HepG2 (cell line): ENCODE measurements around the gene LRRC28. TPM values are rescaled to one million over a fixed set of nuclear protein-coding genes. Genes with fewer than 3 reads are reported as not detected.

ENCODE experiments used
- ATAC-seq: fragments of 200-7000 bp; cut with Tn5 transposase; 3 replicates; pipeline ENCODE4 v1.9.1; 2020; ENCODE audit warnings: mild to moderate bottlenecking, moderate library complexity
- BruUV-seq: library from RNA; stranded (reverse); fragments of 400-500 nt; replicated peaks from 2 replicates; lab custom pipeline; 2021; lab: Mats Ljungman, UMichigan
- CTCF ChIA-PET: fragments of 300-600 bp; formaldehyde crosslinking; extraction: SDS; loops from one replicate; lab custom pipeline; 2021; ENCODE audit warnings: low total read pairs, inconsistent platforms, low intra/inter-chr PET ratio; lab: Yijun Ruan, JAX
- POLR2A ChIA-PET: fragments of 350-600 bp; sonication (Branson Sonifier 250); formaldehyde crosslinking; loops from one replicate; lab custom pipeline; 2020; ENCODE audit warnings: antibody characterized with exemption, inconsistent platforms; lab: Yijun Ruan, JAX
- DNase-seq: peaks from one replicate; pipeline ENCODE4 v3.0.0-alpha.2; 2015; ENCODE audit warnings: low spot score
- FAIRE-seq: peaks from 3 replicates; lab custom pipeline; 2011; peaks lifted over from hg19 to GRCh38; lab: Jason Lieb, UNC
- H2AFZ ChIP-seq: one replicate; pipeline ENCODE4 v1.6.1; 2011; ENCODE audit warnings: low read length, inconsistent platforms
- H3K27ac ChIP-seq: fragments of 300-600 bp; 3 replicates; pipeline ENCODE4 v1.8.0; 2011; ENCODE audit warnings: mixed run types, mild to moderate bottlenecking, mixed read lengths, low read length, inconsistent platforms; ENCODE audit not compliant: insufficient read depth; ENCODE audit errors: extremely low read length
- H3K27me3 ChIP-seq, 2 experiments: fragments of 200-600 bp in 1 of 2; 2 replicates in 1 of 2; 3 replicates in 1 of 2; pipeline versions ENCODE4 v1.6.0 to v1.8.0; 2011; ENCODE audit warnings: low read length in 2 of 2, mild to moderate bottlenecking in 2 of 2, moderate library complexity in 2 of 2, inconsistent platforms in 1 of 2; ENCODE audit not compliant: insufficient read depth in 2 of 2, control insufficient read depth in 1 of 2
- H3K36me3 ChIP-seq, 2 experiments: fragments of 200-600 bp in 1 of 2; replicated peaks in 1 of 2; 2 replicates in 1 of 2; 3 replicates in 1 of 2; pipeline versions ENCODE4 v1.5.1 to v1.8.0; 2011; ENCODE audit warnings: low read length in 2 of 2, inconsistent platforms in 1 of 2; ENCODE audit not compliant: insufficient read depth in 2 of 2, control insufficient read depth in 1 of 2
- H3K4me1 ChIP-seq: 2 replicates; pipeline ENCODE4 v1.5.1; 2012; ENCODE audit warnings: low read length, inconsistent platforms; ENCODE audit not compliant: insufficient read depth
- H3K4me2 ChIP-seq: 2 replicates; pipeline ENCODE4 v1.6.0; 2011; ENCODE audit warnings: low read depth, low read length, inconsistent platforms
- H3K4me3 ChIP-seq, 3 experiments: fragments of 200-600 bp in 1 of 3; sonication (generic), shearing (Covaris generic) in 1 of 3; replicated peaks in 1 of 3; 2 replicates each; pipeline ENCODE4 v1.5.1; 2011 to 2016; ENCODE audit warnings: low read length in 3 of 3, inconsistent platforms in 2 of 3, low read depth in 2 of 3, mild to moderate bottlenecking in 2 of 3, control low read depth in 1 of 3, mixed read lengths in 1 of 3; ENCODE audit not compliant: insufficient read depth in 1 of 3
- H3K79me2 ChIP-seq: one replicate; pipeline ENCODE4 v1.6.1; 2011; ENCODE audit warnings: low read length, inconsistent platforms; ENCODE audit not compliant: insufficient read depth
- H3K9ac ChIP-seq: 2 replicates; pipeline ENCODE4 v1.6.0; 2011; ENCODE audit warnings: mild to moderate bottlenecking, low read depth, low read length, inconsistent platforms; ENCODE audit not compliant: insufficient read depth
- H3K9me3 ChIP-seq: 2 replicates; pipeline ENCODE4 v1.5.1; 2012; ENCODE audit warnings: mild to moderate bottlenecking, low read length
- H4K20me1 ChIP-seq: 2 replicates; pipeline ENCODE4 v1.6.0; 2011; ENCODE audit warnings: inconsistent platforms, mild to moderate bottlenecking, low read length, moderate library complexity; ENCODE audit not compliant: insufficient read depth
- CTCF ChIP-seq: sonication (generic); formaldehyde crosslinking; IDR thresholded peaks from 2 replicates; pipeline ENCODE4 v1.5.0; 2020; ENCODE audit warnings: mild to moderate bottlenecking, missing genetic modification reagents, moderate library complexity
- MAFF ChIP-seq: IDR thresholded peaks from 2 replicates; pipeline ENCODE4 v1.6.1; 2011; ENCODE audit warnings: low read depth, low read length, improper control_type of control experiment
- STAG1 ChIP-seq: sonication (generic); formaldehyde crosslinking; IDR thresholded peaks from 2 replicates; pipeline ENCODE4 v1.4.0; 2020; ENCODE audit warnings: missing genetic modification reagents
- WGBS: methylation state at CpG from one replicate; pipeline ENCODE4 v1.1.6; 2017; ENCODE audit warnings: low lambda C conversion rate; 5-methylcytosine and 5-hydroxymethylcytosine counted together
- in situ Hi-C: cut with HindIII; loops from 2 replicates; pipeline ENCODE4 v1.10.0; 2017; ENCODE audit warnings: low pct_unique_long_range_greater_than_20kb; ENCODE audit not compliant: extremely low pct_ligation_motif_present
- intact Hi-C: fragments of 100-400 bp; cut with micrococcal nuclease; formaldehyde crosslinking; loops from one replicate; pipeline ENCODE4 v1.10.0; 2022; ENCODE audit not compliant: unreplicated experiment
- polyA plus RNA-seq, 8 experiments: library from polyadenylated mRNA; depleted of rRNA in 3 of 8; stranded (reverse) in 7 of 8; unstranded in 1 of 8; fragments of >200 nt; fragmentation: Illumina TruSeq in 4 of 8; extraction: Trizol in 4 of 8; gene quantifications; 2 replicates each; pipeline versions ENCODE4 v1.2.1 to v1.2.3, GENCODE V29; 2011 to 2016; ENCODE audit warnings: low read depth in 4 of 8, missing spikeins in 1 of 8, mixed read lengths in 1 of 8; ENCODE audit not compliant: insufficient read depth in 1 of 8
- total RNA-seq, 5 experiments: library from RNA; depleted of rRNA; stranded (reverse); fragments of >200 nt; fragmentation: Illumina TruSeq; extraction: Trizol; gene quantifications; 2 replicates each; pipeline ENCODE4 v1.2.3, GENCODE V29; 2016; ENCODE audit warnings: low read depth in 1 of 5
- TF ChIP-seq, protein P1 (sequence below): sonication (generic); formaldehyde crosslinking; IDR thresholded peaks from 2 replicates; pipeline ENCODE4 v1.5.1; 2020; ENCODE audit warnings: mild to moderate bottlenecking, missing genetic modification reagents, moderate library complexity
- TF ChIP-seq, protein P2 (sequence below): sonication (generic); formaldehyde crosslinking; IDR thresholded peaks from 2 replicates; pipeline ENCODE4 v1.4.0; 2020; ENCODE audit warnings: missing genetic modification reagents

The LRRC28 gene
- total and polyA plus RNA-seq, 2 of the 13 experiments (the other 11 are each of a cell fraction or from before 2014, with no cell fraction given): 17.5 to 21.3 TPM

GRCh38 chr15:99343881-99344551 is 92.7 kb downstream of the LRRC28 start:
- in situ Hi-C loops: no loop called here

More at GRCh38 chr15:99343881-99344551, 92.7 kb downstream of the LRRC28 start:
- H3K9ac ChIP-seq: no peak overlapping the region
- H2AFZ ChIP-seq: no peak overlapping the region
- no peaks in the 10 kb centered on the region for H4K20me1 ChIP-seq
- no peaks in the 10 kb centered on the region for H3K27me3 ChIP-seq
- H3K4me3 ChIP-seq: no peak overlapping the region
- 96% methylated on average over 9 of the region's 9 CpGs for WGBS
- H3K27ac ChIP-seq: peak overlapping the region; percentile 15
- intact Hi-C loops: loop anchor here (5.0 kb wide), 1 partner anchor 57 kb away; no protein-coding TSS in a partner anchor
- no peak overlapping the region; the same call in 1 of the 2 replicates for H3K4me2 ChIP-seq
- H3K9me3 ChIP-seq: no peaks in the 10 kb centered on the region
- H3K79me2 ChIP-seq: no peaks in the 10 kb centered on the region
- ATAC-seq (peak; percentile 63), DNase-seq (no peak), FAIRE-seq (no peak)
- POLR2A ChIA-PET: no interaction called here
- no TSS peak for BruUV-seq
- peaks cover 48% of the 10 kb centered on the region for H3K4me1 ChIP-seq
- CTCF ChIA-PET: no interaction called here
- no peaks in the 10 kb centered on the region for H3K36me3 ChIP-seq
- TF ChIP-seq STAG1 (CRISPR knock-in tag) (peak; percentile 20), MAFF (no peak), CTCF (peak; percentile 61)
- TF ChIP-seq, protein P1, sequence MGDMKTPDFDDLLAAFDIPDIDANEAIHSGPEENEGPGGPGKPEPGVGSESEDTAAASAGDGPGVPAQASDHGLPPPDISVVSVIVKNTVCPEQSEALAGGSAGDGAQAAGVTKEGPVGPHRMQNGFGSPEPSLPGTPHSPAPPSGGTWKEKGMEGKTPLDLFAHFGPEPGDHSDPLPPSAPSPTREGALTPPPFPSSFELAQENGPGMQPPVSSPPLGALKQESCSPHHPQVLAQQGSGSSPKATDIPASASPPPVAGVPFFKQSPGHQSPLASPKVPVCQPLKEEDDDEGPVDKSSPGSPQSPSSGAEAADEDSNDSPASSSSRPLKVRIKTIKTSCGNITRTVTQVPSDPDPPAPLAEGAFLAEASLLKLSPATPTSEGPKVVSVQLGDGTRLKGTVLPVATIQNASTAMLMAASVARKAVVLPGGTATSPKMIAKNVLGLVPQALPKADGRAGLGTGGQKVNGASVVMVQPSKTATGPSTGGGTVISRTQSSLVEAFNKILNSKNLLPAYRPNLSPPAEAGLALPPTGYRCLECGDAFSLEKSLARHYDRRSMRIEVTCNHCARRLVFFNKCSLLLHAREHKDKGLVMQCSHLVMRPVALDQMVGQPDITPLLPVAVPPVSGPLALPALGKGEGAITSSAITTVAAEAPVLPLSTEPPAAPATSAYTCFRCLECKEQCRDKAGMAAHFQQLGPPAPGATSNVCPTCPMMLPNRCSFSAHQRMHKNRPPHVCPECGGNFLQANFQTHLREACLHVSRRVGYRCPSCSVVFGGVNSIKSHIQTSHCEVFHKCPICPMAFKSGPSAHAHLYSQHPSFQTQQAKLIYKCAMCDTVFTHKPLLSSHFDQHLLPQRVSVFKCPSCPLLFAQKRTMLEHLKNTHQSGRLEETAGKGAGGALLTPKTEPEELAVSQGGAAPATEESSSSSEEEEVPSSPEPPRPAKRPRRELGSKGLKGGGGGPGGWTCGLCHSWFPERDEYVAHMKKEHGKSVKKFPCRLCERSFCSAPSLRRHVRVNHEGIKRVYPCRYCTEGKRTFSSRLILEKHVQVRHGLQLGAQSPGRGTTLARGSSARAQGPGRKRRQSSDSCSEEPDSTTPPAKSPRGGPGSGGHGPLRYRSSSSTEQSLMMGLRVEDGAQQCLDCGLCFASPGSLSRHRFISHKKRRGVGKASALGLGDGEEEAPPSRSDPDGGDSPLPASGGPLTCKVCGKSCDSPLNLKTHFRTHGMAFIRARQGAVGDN (CRISPR knock-in tag): peak; percentile 17; the same call in 1 of the 2 replicates
- TF ChIP-seq, protein P2, sequence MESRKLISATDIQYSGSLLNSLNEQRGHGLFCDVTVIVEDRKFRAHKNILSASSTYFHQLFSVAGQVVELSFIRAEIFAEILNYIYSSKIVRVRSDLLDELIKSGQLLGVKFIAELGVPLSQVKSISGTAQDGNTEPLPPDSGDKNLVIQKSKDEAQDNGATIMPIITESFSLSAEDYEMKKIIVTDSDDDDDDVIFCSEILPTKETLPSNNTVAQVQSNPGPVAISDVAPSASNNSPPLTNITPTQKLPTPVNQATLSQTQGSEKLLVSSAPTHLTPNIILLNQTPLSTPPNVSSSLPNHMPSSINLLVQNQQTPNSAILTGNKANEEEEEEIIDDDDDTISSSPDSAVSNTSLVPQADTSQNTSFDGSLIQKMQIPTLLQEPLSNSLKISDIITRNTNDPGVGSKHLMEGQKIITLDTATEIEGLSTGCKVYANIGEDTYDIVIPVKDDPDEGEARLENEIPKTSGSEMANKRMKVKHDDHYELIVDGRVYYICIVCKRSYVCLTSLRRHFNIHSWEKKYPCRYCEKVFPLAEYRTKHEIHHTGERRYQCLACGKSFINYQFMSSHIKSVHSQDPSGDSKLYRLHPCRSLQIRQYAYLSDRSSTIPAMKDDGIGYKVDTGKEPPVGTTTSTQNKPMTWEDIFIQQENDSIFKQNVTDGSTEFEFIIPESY (CRISPR knock-in tag): peak; percentile 65; the same call in 1 of the 2 replicates
